Stimulated activated naive CD8-positive, alpha-beta T cell treated with anti-CD3 and anti-CD28 coated beads, Interleukin-15, Interleukin-2, amounts not matched to agents 100 ng/mL and 50 ng/mL, for 24 hours (primary cell): ENCODE data around the gene GGCX.

Source experiments
- H3K27ac Mint-ChIP-seq: one replicate; pipeline ENCODE4 v1.8.0; 2021; ENCODE audit warnings: mild to moderate bottlenecking, mixed read lengths
- H3K27me3 Mint-ChIP-seq: one replicate; pipeline ENCODE4 v1.8.0; 2021; ENCODE audit warnings: mixed read lengths
- H3K36me3 Mint-ChIP-seq: one replicate; pipeline ENCODE4 v1.8.0; 2021; ENCODE audit warnings: low read depth, mixed read lengths
- H3K4me1 Mint-ChIP-seq: one replicate; pipeline ENCODE4 v1.8.0; 2021; ENCODE audit warnings: low read depth, mixed read lengths
- H3K4me3 Mint-ChIP-seq: one replicate; pipeline ENCODE4 v1.8.0; 2021; ENCODE audit warnings: mild to moderate bottlenecking, mixed read lengths
- H3K9me3 Mint-ChIP-seq: one replicate; pipeline ENCODE4 v1.8.0; 2021; ENCODE audit warnings: mixed read lengths

Gene GGCX

GRCh38 chr2:85529809-85530208, 31.5 kb downstream of the GGCX start:
- H3K4me3 Mint-ChIP-seq: no peak overlapping the region
- H3K27me3 Mint-ChIP-seq: peaks cover 3% of the 10 kb centered on the region
- no peaks in the 10 kb centered on the region for H3K4me1 Mint-ChIP-seq
- no peaks in the 10 kb centered on the region for H3K9me3 Mint-ChIP-seq
- H3K36me3 Mint-ChIP-seq: no peaks in the 10 kb centered on the region
- no peak overlapping the region for H3K27ac Mint-ChIP-seq

DNA sequence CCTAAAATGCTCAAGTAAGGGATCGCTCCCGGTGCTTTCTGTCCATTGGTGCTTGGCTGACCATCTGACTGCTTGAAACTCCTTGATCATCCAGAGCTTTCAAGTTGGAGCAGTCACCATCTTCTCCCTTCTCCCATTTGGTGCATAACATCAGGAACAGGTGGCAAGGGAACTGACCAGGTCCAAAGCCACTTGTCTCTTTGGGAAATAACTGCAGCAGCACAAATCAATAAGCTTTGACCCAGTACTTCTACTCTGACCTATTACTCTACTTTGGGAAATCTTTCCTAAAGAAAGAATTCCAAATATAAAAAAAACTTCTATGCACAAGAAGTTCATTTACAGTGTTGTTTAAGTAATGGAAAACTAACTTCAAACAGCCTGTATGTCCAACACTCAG, 32.9 kb downstream of the GGCX start:
- Mint-ChIP-seq H3K9me3 (no peaks in the 10 kb centered on the region), H3K27ac (no peak overlapping the region), H3K27me3 (peaks cover 3% of the 10 kb centered on the region), H3K4me3 (no peak overlapping the region), H3K4me1 (no peaks in the 10 kb centered on the region), H3K36me3 (no peaks in the 10 kb centered on the region)

DNA sequence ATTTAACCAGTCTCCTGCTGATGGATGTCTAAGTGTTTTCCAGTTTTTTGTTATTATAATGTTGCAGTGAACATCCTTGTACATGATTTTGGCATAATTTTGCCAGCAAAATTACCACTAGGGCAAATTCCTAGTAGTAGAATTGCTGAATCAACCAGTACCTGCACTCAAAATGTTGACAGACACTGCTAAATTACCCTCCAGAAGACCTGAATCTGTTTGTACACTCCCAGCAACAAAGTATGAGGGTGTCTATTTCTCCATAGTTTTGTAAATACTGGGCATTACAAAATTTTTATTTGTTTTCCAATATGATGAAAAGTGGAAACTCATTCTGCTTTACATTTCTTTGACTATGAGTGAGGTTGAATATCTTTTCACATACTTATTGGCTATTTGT, 33.5 kb downstream of the GGCX start:
- Mint-ChIP-seq H3K9me3 (no peaks in the 10 kb centered on the region), H3K4me1 (no peaks in the 10 kb centered on the region), H3K27ac (no peak overlapping the region), H3K27me3 (peaks cover 3% of the 10 kb centered on the region), H3K36me3 (no peaks in the 10 kb centered on the region), H3K4me3 (no peak overlapping the region)

GRCh38 chr2:85525567-85525966, 35.7 kb downstream of the GGCX start:
- H3K36me3 Mint-ChIP-seq: no peaks in the 10 kb centered on the region
- peaks cover 3% of the 10 kb centered on the region for H3K27me3 Mint-ChIP-seq
- no peak overlapping the region for H3K27ac Mint-ChIP-seq
- no peaks in the 10 kb centered on the region for H3K4me1 Mint-ChIP-seq
- H3K4me3 Mint-ChIP-seq: no peak overlapping the region
- no peaks in the 10 kb centered on the region for H3K9me3 Mint-ChIP-seq

DNA sequence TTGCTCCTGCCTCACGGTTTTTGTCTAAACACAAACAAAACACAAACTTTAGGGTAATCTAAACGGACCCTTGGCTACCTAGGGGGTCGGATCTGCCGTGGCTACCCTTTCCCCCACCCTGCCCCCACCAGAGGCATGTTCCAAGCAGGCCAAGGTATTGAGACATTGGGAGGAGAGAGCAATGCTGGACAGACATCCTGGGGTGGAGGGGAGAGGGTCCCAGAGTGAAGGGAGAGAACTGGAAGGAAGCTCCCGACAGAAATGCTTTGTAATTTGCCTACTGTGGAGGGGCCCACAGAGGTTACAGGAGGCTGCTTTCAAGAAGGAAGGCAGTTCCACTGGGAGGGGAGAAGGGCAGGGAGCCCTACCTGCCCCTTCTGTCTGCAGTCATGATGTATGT, 36.3 kb downstream of the GGCX start:
- Mint-ChIP-seq H3K27ac (no peak overlapping the region), H3K4me1 (no peaks in the 10 kb centered on the region), H3K36me3 (no peaks in the 10 kb centered on the region), H3K27me3 (peaks cover 3% of the 10 kb centered on the region), H3K4me3 (no peak overlapping the region), H3K9me3 (no peaks in the 10 kb centered on the region)

GRCh38 chr2:85524336-85524908, 36.9 kb downstream of the GGCX start:
- no peak overlapping the region for H3K27ac Mint-ChIP-seq
- no peaks in the 10 kb centered on the region for H3K36me3 Mint-ChIP-seq
- H3K27me3 Mint-ChIP-seq: peaks cover 3% of the 10 kb centered on the region

GRCh38 chr2:85523903-85524335, 37.4 kb downstream of the GGCX start:
- no peak overlapping the region for H3K4me3 Mint-ChIP-seq
- no peaks in the 10 kb centered on the region for H3K9me3 Mint-ChIP-seq
- H3K27me3 Mint-ChIP-seq: peaks cover 3% of the 10 kb centered on the region
- H3K4me1 Mint-ChIP-seq: no peaks in the 10 kb centered on the region
- no peaks in the 10 kb centered on the region for H3K36me3 Mint-ChIP-seq
- H3K27ac Mint-ChIP-seq: no peak overlapping the region

More at GRCh38 chr2:85524336-85524908, 36.9 kb downstream of the GGCX start:
- Mint-ChIP-seq H3K4me1 (no peaks in the 10 kb centered on the region), H3K4me3 (no peak overlapping the region), H3K9me3 (no peaks in the 10 kb centered on the region)

DNA sequence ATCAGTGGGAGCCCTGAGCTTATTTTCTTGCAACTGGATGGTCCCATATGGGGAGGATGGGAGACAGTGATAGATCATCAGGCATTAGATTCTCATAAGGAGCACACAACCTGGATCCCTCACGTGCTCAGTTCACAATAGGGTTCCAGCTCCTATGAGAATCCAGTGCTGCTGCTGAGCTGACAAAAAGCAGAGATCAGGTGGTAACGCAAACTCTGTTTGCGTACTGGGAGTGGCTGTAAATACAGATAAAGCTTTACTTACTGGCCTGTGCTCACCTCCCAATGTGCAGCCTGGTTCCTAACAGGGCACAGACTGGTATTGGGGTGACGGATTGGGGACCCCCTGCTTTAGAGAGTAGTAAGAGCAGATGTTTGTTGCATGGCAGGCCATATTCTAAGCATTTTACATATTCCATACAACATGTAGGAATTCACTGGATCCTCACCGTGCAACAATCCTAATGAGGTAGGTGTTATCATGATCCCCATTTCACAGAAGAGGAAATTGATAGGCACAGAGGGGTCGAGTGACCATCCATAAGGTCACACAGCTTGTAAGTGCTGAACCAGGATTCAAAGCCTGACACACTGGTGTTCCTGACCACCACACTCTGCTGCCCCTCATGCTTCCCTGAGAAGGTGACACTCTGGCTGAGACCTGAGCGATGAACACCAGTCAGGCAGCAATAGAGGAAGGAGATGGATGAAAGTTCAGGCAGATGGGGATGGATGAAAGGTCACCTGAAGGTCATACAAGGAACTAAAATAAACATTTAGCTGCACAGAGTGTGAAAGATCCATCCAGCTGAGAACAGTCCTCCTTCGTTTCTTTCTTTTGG, 38.0 kb downstream of the GGCX start:
- Mint-ChIP-seq H3K27me3 (peaks cover 3% of the 10 kb centered on the region), H3K36me3 (no peaks in the 10 kb centered on the region), H3K9me3 (no peaks in the 10 kb centered on the region), H3K4me3 (no peak overlapping the region), H3K4me1 (no peaks in the 10 kb centered on the region), H3K27ac (no peak overlapping the region)

DNA sequence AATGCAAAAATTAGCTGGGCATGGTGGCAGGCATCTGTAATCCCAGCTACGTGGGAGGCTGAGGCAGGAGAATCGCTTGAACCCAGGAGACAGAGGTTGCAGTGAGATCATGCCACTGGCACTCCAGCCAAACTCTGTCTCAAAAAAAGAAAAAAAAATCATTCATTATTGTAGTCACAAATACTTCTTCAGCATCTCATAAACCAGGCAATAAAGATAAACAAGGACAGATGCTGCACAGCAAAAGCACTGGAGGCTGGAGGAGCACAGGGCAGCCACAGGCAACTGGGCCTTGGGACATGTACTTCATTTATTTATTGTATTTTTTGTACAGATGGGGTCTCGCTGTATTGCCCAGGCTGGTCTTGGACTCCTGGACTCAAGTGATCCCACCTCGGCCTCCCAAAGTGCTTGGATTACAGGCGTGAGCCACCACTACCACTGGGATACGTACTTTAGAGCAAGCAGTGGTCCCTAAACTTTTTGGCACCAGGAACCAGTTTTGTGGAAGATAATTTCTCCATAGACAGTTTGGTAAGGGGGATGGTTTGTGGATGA, 39.1 kb downstream of the GGCX start:
- no peak overlapping the region for H3K27ac Mint-ChIP-seq
- no peaks in the 10 kb centered on the region for H3K36me3 Mint-ChIP-seq
- no peaks in the 10 kb centered on the region for H3K9me3 Mint-ChIP-seq
- H3K4me3 Mint-ChIP-seq: no peak overlapping the region
- no peaks in the 10 kb centered on the region for H3K4me1 Mint-ChIP-seq
- peaks cover 3% of the 10 kb centered on the region for H3K27me3 Mint-ChIP-seq

DNA sequence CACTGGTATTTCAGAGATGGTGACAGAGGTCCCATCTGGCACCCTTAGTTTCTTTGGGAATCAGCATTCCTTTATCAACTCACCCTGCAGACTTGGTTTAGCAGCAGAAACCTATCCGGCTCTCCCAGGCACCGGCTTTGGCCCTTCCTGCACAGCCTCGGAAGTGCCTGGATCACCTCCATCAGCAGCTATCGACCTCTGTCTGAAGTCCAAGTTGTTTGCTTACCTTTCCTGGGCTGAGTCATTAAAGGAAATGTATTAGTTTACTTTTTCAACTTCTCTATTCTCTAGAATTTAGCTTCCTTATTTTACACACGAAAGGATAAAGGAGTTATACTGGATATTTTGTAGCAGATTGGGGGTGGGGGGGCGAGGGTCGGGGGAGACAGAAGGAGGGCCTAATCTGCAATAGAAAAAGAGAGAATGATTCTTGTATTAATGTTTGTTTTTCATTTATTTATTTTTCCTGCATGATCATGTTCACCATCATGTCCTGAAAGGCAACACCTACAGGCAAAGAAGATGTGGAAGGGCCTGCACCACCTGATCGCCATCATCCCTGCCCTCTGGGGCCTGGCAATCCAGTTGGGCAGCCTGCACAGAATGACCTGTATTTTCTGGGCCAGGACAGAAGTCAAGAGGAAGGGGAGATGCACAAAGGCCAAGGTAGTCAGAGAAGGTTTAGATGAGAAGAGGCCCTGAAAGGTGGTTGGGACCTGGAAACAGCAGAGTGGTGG, 44.5 kb downstream of the GGCX start:
- H3K36me3 Mint-ChIP-seq: no peaks in the 10 kb centered on the region
- H3K27me3 Mint-ChIP-seq: no peaks in the 10 kb centered on the region
- no peaks in the 10 kb centered on the region for H3K4me1 Mint-ChIP-seq
- no peaks in the 10 kb centered on the region for H3K9me3 Mint-ChIP-seq
- H3K27ac Mint-ChIP-seq: no peak overlapping the region
- no peak overlapping the region for H3K4me3 Mint-ChIP-seq

- H3K36me3 Mint-ChIP-seq: no peaks in the 10 kb centered on the region
- H3K4me1 Mint-ChIP-seq: no peaks in the 10 kb centered on the region
- no peaks in the 10 kb centered on the region for H3K9me3 Mint-ChIP-seq
- H3K4me3 Mint-ChIP-seq: no peak overlapping the region
- no peaks in the 10 kb centered on the region for H3K27me3 Mint-ChIP-seq
- no peak overlapping the region for H3K27ac Mint-ChIP-seq
Observed at GRCh38 chr2:85514323-85514722, 47.0 kb downstream of the GGCX start.

GRCh38 chr2:85511008-85511811, 50.1 kb downstream of the GGCX start:
- no peaks in the 10 kb centered on the region for H3K36me3 Mint-ChIP-seq
- no peaks in the 10 kb centered on the region for H3K9me3 Mint-ChIP-seq
- H3K4me3 Mint-ChIP-seq: no peak overlapping the region
- H3K27ac Mint-ChIP-seq: no peak overlapping the region
- no peaks in the 10 kb centered on the region for H3K27me3 Mint-ChIP-seq
- no peaks in the 10 kb centered on the region for H3K4me1 Mint-ChIP-seq

DNA sequence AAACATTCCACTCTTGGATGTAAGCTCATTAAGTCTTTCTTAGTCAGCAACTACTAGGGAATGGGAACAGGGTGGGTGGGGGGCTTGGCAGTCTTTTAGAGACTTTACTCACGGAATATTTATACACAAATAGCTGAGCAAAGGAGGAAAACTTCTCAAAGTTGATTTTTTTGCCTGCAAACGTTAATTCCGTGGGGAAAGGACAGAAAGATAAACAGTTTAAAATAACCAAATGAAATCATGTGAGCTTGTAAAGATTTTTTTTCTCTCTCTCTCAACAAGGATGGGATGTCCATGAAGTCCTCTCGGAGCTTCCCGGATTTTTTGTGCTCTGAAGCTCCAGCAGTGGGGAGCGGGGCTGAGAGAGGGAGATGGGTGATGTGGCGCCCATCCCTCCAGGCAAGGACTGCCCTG, 54.5 kb downstream of the GGCX start:
- Mint-ChIP-seq H3K4me3 (no peak overlapping the region), H3K4me1 (no peaks in the 10 kb centered on the region), H3K9me3 (no peaks in the 10 kb centered on the region)

GRCh38 chr2:85505551-85506238, 55.6 kb downstream of the GGCX start:
- H3K4me3 Mint-ChIP-seq: no peak overlapping the region
- H3K36me3 Mint-ChIP-seq: no peaks in the 10 kb centered on the region
- no peak overlapping the region for H3K27ac Mint-ChIP-seq
- no peaks in the 10 kb centered on the region for H3K9me3 Mint-ChIP-seq
- H3K4me1 Mint-ChIP-seq: no peaks in the 10 kb centered on the region
- no peaks in the 10 kb centered on the region for H3K27me3 Mint-ChIP-seq

More for the DNA sequence above, 54.5 kb downstream of the GGCX start:
- Mint-ChIP-seq H3K27ac (no peak overlapping the region), H3K36me3 (no peaks in the 10 kb centered on the region), H3K27me3 (no peaks in the 10 kb centered on the region)
